GM19025 (cell line): ENCODE data around the gene ZBTB7B.

Source experiments
- ATAC-seq: cut with Tn5 transposase; IDR thresholded peaks from one replicate; pipeline ENCODE4 v1.9.1; 2021; ENCODE audit warnings: mild to moderate bottlenecking, low read depth, moderate library complexity; ENCODE audit not compliant: unreplicated experiment

The ZBTB7B gene

DNA sequence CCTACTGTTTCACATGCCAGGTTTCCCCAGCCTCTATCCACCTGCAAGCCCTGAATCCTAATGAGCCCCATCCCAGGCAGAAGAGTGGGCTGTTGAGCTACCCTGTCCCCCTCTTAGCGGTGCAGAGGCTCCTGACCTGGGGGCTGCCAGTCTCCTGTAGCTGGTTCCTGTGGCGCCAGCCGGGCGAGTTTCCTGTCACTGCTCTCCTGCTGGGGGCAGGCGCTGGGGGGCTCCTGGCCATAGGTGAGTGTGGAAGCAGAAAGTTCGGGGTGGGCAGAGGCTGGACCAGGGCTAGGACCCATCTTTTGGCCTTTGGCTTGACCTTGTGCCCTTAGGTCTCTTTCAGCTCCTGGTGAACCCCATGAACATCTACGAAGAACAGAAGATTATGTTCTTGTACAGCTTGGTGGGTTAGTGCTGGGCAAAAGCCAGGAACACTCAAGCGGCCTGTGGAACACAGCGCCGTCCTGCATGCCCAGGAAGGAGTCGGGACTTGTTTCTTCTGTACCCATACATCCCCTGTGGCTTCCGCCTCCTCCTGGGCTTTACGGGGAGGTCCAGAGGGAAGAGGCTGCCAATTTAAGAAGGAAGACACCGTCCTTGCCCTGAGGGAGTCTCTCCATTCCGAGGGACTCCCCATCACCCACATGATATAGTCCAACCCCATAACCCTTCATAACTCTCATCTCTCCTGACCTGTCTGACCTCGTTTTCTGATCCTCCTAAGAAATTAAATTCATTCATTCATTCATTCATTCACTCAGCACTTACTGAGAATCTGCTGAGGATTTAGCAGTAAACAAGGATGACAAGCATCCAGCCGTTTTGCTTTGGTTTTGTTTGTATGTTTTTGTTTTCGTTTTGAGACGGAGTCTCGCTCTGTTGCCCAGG, 32.0 kb downstream of the ZBTB7B start:
- ATAC-seq = no peak

DNA sequence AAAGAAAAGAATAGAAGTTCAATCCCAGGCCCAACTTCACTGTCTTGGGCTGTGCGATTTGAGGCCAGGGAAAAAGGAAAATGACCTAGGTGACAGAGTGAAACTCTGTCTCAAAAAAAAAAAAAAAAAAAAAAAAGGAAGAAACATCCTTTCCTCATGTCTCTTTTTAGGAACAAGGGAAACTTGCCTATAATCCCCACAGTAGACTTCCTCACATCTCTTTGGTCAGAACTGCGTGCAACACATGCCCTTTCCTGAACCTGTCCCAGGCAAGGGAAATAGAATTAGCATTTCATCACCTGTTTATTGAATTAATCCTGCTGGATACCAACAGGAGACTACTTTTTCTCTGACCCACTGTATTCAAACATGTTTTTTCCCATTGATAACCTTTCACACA, 33.3 kb downstream of the ZBTB7B start:
- ATAC-seq = no peak

DNA sequence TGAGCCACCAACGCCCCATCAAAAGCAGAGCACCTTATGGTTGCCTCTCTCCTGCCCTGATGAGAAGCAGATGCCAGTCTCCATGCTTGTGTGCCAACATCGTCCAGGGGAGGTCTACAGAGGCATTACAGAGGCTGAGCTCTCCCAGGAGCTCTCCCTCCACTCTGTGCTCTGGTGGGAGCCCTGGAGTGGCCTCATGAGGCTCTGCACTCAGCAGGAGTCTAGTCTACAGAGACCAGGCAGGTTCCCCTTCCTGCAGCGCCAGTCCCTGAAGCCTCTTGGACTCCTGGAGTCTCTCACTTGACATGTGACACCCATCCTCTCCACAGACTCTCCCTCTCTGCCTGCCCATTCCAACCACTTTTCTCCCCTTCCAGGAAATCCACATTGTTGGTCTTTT, 34.4 kb downstream of the ZBTB7B start:
- no peak for ATAC-seq

DNA sequence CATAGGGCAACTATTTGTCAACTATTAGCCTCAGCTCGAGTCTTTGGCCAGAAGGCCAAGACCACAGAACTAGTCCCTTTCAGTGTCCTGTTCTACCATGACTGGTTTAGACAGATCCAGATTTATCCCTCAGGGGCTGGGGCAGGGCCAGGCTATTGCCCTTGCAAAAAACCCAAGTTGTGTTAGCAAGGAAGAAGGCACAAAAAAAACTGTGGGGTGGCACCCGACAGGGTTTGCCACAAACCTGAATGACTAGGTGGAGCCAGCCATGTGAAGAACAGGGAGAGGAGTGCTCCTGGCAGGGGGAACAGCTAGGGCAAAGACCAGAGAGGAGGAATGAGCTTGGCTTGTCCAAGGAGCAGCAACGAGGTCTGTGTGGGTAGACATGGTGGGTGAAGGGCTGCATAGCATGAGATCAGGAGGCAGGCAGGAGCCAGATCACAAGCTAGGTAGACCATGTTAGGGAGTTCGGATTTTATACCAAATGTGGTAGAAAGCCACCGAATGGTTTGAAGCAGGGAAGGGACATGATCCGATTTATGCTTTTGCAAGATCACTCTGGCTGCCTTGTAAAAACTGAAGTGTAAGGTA, 35.3 kb downstream of the ZBTB7B start:
- ATAC-seq = no peak

DNA sequence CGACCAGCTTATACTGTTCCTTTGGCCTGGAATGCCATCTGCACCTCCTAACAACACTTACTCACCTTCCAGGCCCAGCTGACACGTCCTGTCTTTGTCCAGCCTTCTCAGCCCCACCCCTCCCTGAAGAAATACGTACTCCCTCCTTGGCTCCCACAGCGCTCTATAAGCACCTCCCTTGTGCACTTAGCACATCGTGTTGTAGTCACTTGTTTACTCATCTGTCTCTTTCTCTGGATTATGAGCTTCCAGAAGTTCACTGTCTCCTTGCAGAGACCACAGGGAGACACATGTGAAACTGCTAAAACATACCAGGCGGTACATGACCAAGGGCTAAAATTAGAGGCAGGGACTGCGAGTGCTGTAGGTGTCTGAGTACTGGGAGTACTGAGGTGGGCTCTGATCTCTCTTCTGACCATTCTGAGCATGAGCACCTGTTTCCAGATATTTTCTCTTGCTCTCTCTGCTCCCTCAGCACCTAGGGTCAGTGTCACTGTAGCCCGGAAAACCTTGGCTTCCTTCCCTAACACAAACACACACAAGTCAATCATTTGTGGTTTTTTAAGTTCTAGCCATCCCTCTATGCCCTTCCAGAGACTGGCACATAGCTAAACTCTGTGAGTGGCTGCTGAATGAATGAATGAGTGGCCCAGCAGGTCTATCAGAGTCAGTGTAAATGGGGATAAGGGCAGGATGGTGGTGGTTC, 36.2 kb downstream of the ZBTB7B start:
- ATAC-seq = no peak

DNA sequence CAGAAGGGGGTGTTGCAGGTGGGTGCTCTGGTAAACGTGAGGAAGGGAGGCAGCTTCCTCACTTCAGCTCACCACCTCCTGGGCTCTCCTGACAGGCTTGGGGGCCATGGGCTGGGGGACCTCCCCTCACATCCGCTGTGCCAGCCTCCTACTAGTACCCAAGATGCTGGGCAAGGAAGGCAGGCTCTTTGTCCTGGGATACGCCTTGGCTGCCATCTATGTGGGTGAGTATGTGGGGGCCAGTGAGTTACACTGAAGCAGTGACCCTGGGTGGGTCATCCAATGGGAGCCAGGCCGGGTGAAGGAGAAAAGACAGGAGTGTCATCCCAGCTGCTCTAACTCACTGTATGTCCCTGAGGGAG, 36.7 kb downstream of the ZBTB7B start:
- ATAC-seq = no peak

DNA sequence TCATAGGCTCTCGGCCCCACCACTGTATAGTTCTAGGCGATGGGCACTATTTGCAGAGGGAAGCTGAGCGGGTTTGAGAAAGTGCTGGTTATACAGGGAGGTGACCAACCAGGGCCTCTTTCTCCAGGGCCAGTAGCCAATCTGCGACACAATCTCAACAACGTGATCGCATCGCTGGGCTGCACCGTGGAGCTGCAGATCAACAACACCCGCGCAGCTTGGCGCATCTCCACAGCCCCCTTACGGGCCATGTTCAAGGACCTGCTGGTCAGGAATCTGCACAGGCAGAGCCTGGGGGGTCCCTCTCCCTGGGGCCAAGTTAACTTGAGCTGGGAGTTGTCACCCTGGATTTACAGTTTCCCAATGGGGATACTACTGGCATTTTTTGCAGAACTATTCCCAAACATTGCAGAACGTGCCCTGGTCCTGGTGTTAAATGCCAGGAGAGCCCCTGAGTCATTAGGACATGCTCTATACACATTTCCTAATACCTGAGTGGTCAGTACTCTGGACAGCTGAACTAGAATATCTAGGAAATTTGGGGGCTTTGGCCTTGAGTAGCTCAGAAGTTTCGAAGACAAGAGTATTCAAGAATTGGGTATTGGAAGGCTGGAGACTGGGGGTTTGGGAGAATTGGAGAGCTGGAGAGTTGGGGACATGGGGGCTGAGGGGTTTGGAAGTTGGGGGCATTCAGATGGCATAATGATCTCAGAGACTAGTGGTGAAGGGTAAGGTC, 37.9 kb downstream of the ZBTB7B start:
- no peak for ATAC-seq

DNA sequence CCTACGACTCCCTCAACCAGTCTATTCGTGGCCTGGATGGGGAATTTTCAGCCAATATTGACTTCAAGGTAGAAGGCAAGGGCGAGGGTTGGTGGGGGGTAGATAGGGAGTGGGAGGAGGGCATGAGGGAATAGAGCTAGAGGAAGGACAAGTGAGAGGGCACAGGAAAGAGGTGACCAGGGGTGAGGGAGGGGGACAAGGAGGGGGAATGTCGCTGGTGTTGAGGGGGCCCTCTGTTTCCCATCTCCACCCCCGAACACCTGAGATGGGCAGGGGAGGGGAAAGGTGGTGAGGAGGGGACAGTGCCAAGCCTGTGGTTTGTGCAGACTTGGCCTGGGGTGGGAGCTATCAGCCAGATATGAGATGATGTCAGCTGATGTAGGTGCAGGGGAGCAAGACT, 40.2 kb downstream of the ZBTB7B start:
- no peak for ATAC-seq

DNA sequence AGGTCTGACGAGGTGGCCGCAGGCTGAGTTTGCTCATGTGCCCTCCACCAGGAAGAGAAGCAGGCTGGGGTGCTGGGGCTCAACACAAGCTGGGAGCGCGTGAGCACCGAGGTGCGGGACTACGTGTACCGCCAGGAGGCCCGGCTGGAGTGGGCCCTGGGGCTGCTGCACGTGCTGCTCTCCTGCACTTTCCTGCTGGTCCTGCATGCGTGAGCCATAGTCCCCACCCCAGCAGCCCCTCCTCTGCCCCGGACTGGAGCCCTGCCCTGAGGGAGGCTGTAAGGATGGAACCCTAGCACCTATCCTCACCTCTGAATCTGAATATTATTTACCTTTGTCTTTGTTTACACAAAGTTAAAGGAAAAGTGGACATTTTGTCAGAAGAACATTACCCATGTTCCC, 40.7 kb downstream of the ZBTB7B start:
- ATAC-seq = no peak

DNA sequence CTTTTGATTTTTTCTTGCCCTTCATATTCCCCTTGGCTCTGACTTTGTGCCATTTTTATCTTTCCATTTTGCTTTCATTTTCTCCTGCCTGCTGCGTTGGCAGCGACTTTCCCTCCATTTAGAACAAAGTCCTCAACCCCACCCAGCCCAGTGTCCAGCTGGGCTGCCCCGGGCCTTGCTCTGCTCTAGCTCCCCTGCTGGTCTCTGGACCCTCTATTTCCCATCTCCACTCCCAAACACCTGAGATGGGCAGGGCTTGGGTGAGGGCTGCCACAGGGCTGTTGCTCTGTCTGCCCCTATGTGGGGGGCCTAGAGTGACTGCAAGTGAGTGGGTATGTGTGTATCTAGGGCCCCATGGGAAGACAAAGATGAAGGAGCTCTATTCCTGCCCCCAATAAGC, 41.2 kb downstream of the ZBTB7B start:
- ATAC-seq = no peak

DNA sequence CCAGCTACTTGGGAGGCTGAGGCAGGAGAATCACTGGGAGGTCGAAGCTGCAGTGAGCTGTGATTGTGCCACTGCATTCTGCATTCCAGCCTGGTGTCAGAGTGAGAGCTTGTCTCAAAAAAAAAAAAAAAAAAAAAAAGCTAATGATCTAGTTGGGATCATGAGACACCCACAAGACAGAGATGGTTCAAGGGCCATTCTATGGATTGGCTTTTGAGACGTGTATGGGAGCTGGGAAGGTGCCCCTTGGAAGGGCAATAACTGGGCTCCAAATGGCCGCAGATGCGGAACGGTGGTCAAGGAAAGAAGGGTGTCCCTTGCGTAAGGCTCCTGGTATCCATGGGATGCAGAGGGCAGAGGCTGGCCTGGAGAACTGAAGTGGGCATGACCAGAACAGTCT, 41.8 kb downstream of the ZBTB7B start:
- ATAC-seq = no peak

DNA sequence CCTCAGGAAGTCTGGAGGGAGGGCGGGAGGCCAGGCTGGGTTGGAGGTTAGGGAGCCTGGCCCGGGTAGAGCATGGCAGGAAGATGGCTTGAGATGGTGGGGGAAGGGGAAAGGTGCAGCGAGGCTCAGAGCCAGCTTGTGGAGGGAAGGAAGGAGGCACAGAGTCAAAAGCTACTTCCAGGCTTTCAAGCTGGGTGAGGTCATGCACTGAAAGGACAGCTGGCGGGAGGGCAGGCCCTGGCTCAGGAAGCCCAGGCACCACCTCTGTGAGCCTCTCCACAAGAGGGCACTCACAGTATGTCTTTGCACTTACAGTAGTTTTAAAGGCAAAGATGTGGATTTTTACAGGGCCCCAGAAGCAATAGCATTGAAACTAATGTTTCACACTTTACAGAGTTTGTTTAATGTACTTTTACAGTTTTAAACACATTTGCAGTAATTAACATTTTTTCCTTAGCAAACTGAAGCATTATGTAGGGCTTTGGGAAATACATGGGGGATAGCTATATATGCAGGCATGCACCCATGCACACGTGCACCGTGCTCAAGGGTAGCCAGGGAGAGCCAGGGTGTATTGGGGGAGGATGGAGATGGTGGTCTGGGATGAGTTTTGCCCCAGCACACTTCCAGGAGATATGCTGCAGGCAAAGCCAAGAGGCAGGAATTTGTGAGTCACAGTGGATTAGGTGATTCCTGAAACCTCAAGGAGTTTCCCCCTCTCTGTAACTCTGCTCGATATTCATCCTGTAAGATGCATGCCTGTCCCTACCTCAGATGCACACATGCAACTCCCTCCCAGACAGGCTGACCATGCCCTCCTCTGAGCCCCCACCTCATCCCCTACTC, 42.4 kb downstream of the ZBTB7B start:
- peak; percentile 55 for ATAC-seq

DNA sequence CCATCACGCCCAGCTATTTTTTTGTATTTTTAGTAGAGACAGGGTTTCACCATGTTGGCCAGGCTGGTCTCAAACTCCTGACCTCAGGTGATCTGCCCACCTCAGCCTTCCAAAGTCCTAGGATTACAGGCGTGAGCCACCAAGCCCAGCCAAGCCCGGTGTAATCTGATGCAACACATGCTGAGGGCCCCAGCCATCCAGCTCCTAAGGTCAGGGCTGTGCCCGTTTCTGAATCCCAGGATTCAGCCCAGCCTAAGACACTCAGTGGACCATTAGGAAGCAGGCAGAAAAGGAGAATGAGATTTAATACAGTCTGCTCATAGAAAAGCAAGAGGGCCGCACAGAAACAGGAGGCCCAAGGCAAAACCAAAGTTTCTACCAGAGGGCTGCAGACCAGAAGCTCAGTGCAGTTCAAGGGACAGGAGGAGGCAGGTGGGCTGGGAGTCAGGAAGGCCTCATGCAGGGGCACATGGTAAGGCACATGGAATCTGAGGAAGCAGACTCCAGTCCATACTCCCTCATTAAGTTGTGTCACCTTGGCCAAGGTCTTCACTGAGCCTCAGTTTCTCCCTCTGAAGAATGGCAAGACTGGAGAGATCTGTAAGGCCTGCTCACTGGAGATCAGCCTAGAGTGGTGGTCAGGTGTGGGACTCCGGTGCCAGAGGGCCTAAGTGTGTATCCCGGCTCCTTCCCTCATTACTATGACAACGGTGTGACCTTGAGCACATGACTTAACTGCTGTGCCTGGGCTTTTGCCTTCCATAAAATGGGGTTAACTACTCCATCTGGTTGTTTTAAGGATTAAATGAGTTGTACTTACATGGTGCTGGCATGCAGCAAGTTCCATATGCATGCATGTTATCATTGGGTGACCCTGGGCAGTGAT, 46.1 kb downstream of the ZBTB7B start:
- ATAC-seq = no peak

DNA sequence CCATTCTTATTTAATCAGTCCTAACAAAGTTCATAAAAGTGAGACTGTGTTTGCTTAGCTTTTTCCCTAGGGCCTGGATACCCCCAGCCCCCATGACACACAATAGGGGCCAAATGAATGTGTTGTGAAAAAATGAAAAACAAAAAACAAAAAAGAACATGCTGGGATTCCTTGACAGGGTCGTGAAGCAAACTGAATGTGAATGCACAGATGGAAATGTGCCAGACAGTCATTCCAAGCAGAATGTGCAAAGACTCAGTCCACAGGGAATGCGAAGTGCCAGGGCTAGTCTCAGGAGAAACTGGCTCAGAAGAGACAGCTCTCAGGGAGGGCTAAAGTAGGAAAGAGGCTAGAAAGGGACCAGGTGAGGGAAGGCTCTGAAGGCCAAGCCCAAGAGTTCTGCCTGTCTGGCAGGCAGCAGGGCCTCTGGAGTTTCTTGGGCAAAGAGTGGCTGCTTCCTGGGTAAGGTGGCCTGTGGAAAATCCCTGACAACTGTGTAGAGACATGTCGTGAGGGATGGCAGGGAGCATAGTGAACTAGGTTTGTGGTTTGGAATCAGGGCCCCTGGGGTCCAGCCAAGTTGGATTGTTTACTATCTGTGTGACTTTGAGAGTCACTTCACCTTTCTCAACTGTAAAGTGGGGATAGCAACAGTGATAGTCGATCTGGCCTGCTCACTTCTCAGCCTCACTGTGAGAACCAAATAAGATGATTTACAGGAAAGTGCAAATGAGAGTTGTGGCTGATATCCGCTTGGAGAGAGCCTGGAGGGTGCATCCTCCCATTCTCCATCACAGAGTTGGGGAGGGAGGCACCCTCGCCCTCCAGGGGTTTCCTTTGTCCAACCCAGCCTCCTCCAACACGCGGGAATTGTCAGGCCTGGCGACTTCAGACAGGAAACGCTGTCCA, 47.3 kb downstream of the ZBTB7B start:
- ATAC-seq = no peak

DNA sequence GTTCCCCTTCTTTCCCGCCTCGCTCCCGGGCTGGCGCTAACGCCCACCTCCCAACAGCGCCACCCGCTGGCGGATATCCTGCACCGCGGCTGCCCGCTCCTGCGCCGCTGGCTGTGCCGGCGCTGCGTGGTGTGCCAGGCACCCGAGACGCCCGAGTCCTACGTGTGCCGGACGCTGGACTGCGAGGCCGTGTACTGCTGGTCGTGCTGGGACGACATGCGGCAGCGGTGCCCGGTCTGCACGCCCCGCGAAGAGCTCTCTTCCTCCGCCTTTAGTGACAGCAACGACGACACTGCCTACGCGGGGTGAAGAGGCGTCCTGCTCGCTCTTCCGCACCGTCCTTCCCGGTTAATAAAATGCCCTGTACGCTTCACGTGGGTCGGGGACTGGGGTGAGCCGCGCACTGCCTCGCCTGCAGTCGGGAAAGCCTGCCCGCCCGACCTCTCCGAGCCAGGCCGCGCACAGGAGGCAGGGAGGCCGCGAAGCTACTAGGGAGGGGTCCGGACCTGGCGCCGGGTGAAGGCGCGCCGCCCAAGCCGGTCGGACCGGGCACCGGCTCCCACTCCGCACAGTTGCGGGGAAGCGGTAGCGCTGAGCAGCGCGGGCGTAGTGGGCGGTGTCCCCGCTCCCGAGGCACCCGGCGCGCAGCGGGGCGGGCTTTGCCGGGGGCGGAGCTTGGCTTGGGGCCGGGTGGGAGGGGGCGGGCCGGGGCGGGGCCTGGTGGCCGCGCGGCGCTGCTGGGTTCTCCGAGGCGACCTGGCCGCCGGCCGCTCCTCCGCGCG, 48.1 kb downstream of the ZBTB7B start, which contains the start of gene ADAM15:
Gene ADAM15 (plus strand): TSS at position 757 of the 782 bp plus-strand sequence. CDS start 71 bp downstream, outside the sequence.
- peak; percentile 67 for ATAC-seq

DNA sequence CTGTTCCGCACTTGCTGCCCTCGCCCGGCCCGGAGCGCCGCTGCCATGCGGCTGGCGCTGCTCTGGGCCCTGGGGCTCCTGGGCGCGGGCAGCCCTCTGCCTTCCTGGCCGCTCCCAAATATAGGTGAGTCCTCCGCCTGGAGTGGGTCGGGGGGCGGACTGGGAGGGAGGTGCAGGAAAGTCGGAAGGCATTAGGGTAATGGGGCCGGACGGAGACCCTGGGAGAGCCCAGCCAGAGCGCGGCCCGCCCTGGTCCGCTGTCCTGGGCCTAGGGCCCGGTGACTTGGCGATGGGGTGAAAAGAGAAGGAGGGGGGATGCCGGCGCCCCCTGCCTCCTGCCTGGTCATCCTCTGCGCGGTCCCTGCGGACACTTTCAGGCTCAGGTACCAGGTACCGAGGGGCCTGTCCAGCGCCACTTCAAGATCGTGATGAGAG, 48.8 kb downstream of the ZBTB7B start:
- no peak for ATAC-seq

DNA sequence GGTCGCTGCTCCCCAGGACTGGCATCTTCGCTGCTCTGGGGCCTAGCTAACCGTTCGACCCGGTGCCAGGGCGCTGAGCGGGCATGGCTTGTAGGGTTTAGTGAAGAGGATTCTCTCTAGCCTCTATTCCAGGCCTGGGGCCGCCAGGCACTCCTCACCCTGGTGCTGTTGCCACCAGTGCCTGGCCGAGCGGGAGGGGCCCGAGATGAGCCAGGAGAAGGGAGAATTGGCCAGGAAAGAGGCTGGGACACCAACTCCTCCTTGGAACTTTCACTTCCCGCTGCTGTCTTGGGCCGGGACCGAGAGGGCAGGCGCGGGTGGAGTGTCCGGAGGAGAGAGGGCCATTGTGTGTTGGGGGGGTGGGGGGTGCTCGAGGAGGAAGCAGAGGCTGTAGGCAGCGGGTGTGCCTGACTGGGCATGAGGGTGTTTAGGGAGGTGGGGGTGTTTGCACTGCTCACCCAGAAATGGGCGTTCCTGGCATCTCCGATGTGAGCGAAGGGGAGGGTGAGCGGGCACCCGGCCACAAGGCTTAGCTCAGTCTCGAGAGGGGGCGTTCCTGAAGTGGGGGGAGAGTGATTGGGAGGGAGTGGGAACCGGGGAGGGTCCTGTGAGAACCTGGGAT, 49.3 kb downstream of the ZBTB7B start:
- no peak for ATAC-seq
